Measurements from ENCODE around the gene TMEM52. TPM values are rescaled to one million over a fixed set of nuclear protein-coding genes. Genes with fewer than 3 reads are reported as not detected.

Gene TMEM52
- total RNA-seq, 8 experiments from 2014 or later: 0.71 to 7.1 (median 2.7) TPM

GRCh38 chr1:1929639-1930545 lies 10.8 kb upstream of the TMEM52 start:
- in situ Hi-C loops (cut with MboI; ENCODE audit: low pct_unique_long_range_greater_than_20kb in 2 of 9, low sequenced_read_pairs in 9 of 9, unreplicated experiment in 9 of 9): loop anchor here in 1 of 9 experiments (25.0 kb wide), 1 partner anchor 157 kb away; no protein-coding TSS in a partner anchor
- peaks cover 5 to 6% of the 10 kb centered on the region in 2 donors for H3K4me1 ChIP-seq (replicated peaks in 1 of 2)
- no peak overlapping the region for H3K27ac ChIP-seq
- ATAC-seq (replicated peaks in 6 of 8): no peak
- 20 to 100% (median 83%) methylated on average over 1 to 13 of the region's 38 CpGs; no CpG with 5 or more reads in 2 of the 10 experiments for WGBS, 10 experiments
- H3K4me3 ChIP-seq: no peak overlapping the region

GRCh38 chr1:1929102-1929638 lies 10.1 kb upstream of the TMEM52 start:
- in situ Hi-C loops (cut with MboI; ENCODE audit: low pct_unique_long_range_greater_than_20kb in 2 of 9, low sequenced_read_pairs in 9 of 9, unreplicated experiment in 9 of 9): loop anchor here in 1 of 9 experiments (25.0 kb wide), 1 partner anchor 158 kb away; no protein-coding TSS in a partner anchor
- no peak overlapping the region for H3K27ac ChIP-seq
- H3K4me3 ChIP-seq: no peak overlapping the region
- ATAC-seq (replicated peaks in 6 of 8): no peak
- 51 to 71% methylated on average over 3 to 5 of the region's 10 CpGs; no CpG with 5 or more reads in 8 of the 10 experiments for WGBS, 10 experiments
- peaks cover 5 to 6% of the 10 kb centered on the region in 2 donors for H3K4me1 ChIP-seq (replicated peaks in 1 of 2)

- no peak overlapping the region for H3K4me3 ChIP-seq
- H3K27ac ChIP-seq: no peak overlapping the region
- in situ Hi-C loops (cut with MboI; ENCODE audit: low pct_unique_long_range_greater_than_20kb in 2 of 9, low sequenced_read_pairs in 9 of 9, unreplicated experiment in 9 of 9): loop anchor here in 1 of 9 experiments (25.0 kb wide), 1 partner anchor 159 kb away; no protein-coding TSS in a partner anchor
- WGBS, 10 experiments: 43 to 100% (median 80%) methylated on average over 1 to 4 of the region's 34 CpGs; no CpG with 5 or more reads in 7 of the 10 experiments
- peaks cover 5 to 6% of the 10 kb centered on the region in 2 donors for H3K4me1 ChIP-seq (replicated peaks in 1 of 2)
- ATAC-seq (replicated peaks in 6 of 8): no peak
Observed at GRCh38 chr1:1928231-1929101, 9.4 kb upstream of the TMEM52 start.

- no peak for ATAC-seq (replicated peaks in 6 of 8)
- Histone ChIP-seq H3K4me1 (replicated peaks in 1 of 2) (peaks cover 6 to 8% of the 10 kb centered on the region in 2 donors), H3K4me3 (no peak overlapping the region), H3K27ac (no peak overlapping the region)
- in situ Hi-C loops (cut with MboI; ENCODE audit: low pct_unique_long_range_greater_than_20kb in 2 of 9, low sequenced_read_pairs in 9 of 9, unreplicated experiment in 9 of 9): loop anchor here in 1 of 9 experiments (25.0 kb wide), 1 partner anchor 160 kb away; no protein-coding TSS in a partner anchor
- WGBS, 10 experiments: 35 to 100% (median 86%) methylated on average over 2 to 17 of the region's 25 CpGs; no CpG with 5 or more reads in 4 of the 10 experiments
Observed at GRCh38 chr1:1927751-1928150, 8.7 kb upstream of the TMEM52 start.

GRCh38 chr1:1926886-1927660 lies 8.0 kb upstream of the TMEM52 start:
- in situ Hi-C loops (cut with MboI; ENCODE audit: low pct_unique_long_range_greater_than_20kb in 2 of 9, low sequenced_read_pairs in 9 of 9, unreplicated experiment in 9 of 9): loop anchor here in 1 of 9 experiments (25.0 kb wide), 1 partner anchor 160 kb away; no protein-coding TSS in a partner anchor
- WGBS, 10 experiments: 77 to 90% (median 84%) methylated on average over 2 to 14 of the region's 21 CpGs; no CpG with 5 or more reads in 6 of the 10 experiments

GRCh38 chr1:1926346-1926811 lies 7.3 kb upstream of the TMEM52 start:
- WGBS, 10 experiments: 80% methylated on average over 1 of the region's 26 CpGs; no CpG with 5 or more reads in 9 of the 10 experiments
- H3K4me3 ChIP-seq: no peak overlapping the region
- in situ Hi-C loops (cut with MboI; ENCODE audit: low pct_unique_long_range_greater_than_20kb in 2 of 9, low sequenced_read_pairs in 9 of 9, unreplicated experiment in 9 of 9): loop anchor here in 1 of 9 experiments (25.0 kb wide), 1 partner anchor 161 kb away; no protein-coding TSS in a partner anchor
- H3K27ac ChIP-seq: no peak overlapping the region
- H3K4me1 ChIP-seq (replicated peaks in 1 of 2): peaks cover 6 to 9% of the 10 kb centered on the region in 2 donors
- ATAC-seq (replicated peaks in 6 of 8): no peak

More at GRCh38 chr1:1926886-1927660, 8.0 kb upstream of the TMEM52 start:
- ATAC-seq (replicated peaks in 6 of 8): no peak
- Histone ChIP-seq H3K27ac (no peak overlapping the region), H3K4me1 (replicated peaks in 1 of 2) (peaks cover 6 to 9% of the 10 kb centered on the region in 2 donors), H3K4me3 (no peak overlapping the region)

- peak overlapping the region in 1 of 2 donors; percentile 4 for H3K27ac ChIP-seq
- in situ Hi-C loops (cut with MboI; ENCODE audit: low pct_unique_long_range_greater_than_20kb in 2 of 9, low sequenced_read_pairs in 9 of 9, unreplicated experiment in 9 of 9): loop anchor here in 1 of 9 experiments (25.0 kb wide), 1 partner anchor 162 kb away; no protein-coding TSS in a partner anchor
- H3K4me1 ChIP-seq (replicated peaks in 1 of 2): peaks cover 6 to 9% of the 10 kb centered on the region in 2 donors
- WGBS, 10 experiments: 40 to 93% (median 87%) methylated on average over 1 to 9 of the region's 27 CpGs; no CpG with 5 or more reads in 4 of the 10 experiments
- ATAC-seq (replicated peaks in 6 of 8): peak in 4 of 8 experiments; percentile 15 to 44 (median 40)
- H3K4me3 ChIP-seq: no peak overlapping the region
Observed at GRCh38 chr1:1925437-1926345, 6.6 kb upstream of the TMEM52 start.

GRCh38 chr1:1924849-1925248 lies 5.8 kb upstream of the TMEM52 start:
- 81 to 97% (median 93%) methylated on average over 3 to 15 of the region's 21 CpGs; no CpG with 5 or more reads in 5 of the 10 experiments for WGBS, 10 experiments
- no peak overlapping the region for H3K27ac ChIP-seq
- ATAC-seq (replicated peaks in 6 of 8): no peak
- in situ Hi-C loops (cut with MboI; ENCODE audit: low pct_unique_long_range_greater_than_20kb in 2 of 9, low sequenced_read_pairs in 9 of 9, unreplicated experiment in 9 of 9): loop anchor here in 2 of 9 experiments (25.0 kb wide), 2 partner anchors 162 to 163 kb away; no protein-coding TSS in a partner anchor
- H3K4me1 ChIP-seq (replicated peaks in 1 of 2): peaks cover 6 to 11% of the 10 kb centered on the region in 2 donors
- H3K4me3 ChIP-seq: no peak overlapping the region

GRCh38 chr1:1924386-1924785 lies 5.3 kb upstream of the TMEM52 start:
- peaks cover 6 to 14% of the 10 kb centered on the region in 2 donors for H3K4me1 ChIP-seq (replicated peaks in 1 of 2)
- no peak overlapping the region for H3K27ac ChIP-seq
- H3K4me3 ChIP-seq: no peak overlapping the region
- 59 to 100% (median 90%) methylated on average over 1 to 12 of the region's 18 CpGs; no CpG with 5 or more reads in 6 of the 10 experiments for WGBS, 10 experiments
- no peak for ATAC-seq (replicated peaks in 6 of 8)
- in situ Hi-C loops (cut with MboI; ENCODE audit: low pct_unique_long_range_greater_than_20kb in 2 of 9, low sequenced_read_pairs in 9 of 9, unreplicated experiment in 9 of 9): loop anchor here in 1 of 9 experiments (25.0 kb wide), 1 partner anchor 162 kb away; no protein-coding TSS in a partner anchor

- Histone ChIP-seq H3K4me3 (no peak overlapping the region), H3K4me1 (replicated peaks in 1 of 2) (peaks cover 10 to 21% of the 10 kb centered on the region in 2 donors), H3K27ac (no peak overlapping the region)
- in situ Hi-C loops (cut with MboI; ENCODE audit: low pct_unique_long_range_greater_than_20kb in 2 of 9, low sequenced_read_pairs in 9 of 9, unreplicated experiment in 9 of 9): loop anchor here in 1 of 9 experiments (25.0 kb wide), 1 partner anchor 161 kb away; no protein-coding TSS in a partner anchor
- WGBS, 10 experiments: 0 to 82% (median 77%) methylated on average over 1 to 19 of the region's 29 CpGs; no CpG with 5 or more reads in 4 of the 10 experiments
- ATAC-seq (replicated peaks in 6 of 8): peak in 2 of 8 experiments; percentile 9 to 14
Observed at GRCh38 chr1:1922956-1923833, 4.1 kb upstream of the TMEM52 start.
